Measurements from ENCODE around the gene PNPLA1.

DNA sequence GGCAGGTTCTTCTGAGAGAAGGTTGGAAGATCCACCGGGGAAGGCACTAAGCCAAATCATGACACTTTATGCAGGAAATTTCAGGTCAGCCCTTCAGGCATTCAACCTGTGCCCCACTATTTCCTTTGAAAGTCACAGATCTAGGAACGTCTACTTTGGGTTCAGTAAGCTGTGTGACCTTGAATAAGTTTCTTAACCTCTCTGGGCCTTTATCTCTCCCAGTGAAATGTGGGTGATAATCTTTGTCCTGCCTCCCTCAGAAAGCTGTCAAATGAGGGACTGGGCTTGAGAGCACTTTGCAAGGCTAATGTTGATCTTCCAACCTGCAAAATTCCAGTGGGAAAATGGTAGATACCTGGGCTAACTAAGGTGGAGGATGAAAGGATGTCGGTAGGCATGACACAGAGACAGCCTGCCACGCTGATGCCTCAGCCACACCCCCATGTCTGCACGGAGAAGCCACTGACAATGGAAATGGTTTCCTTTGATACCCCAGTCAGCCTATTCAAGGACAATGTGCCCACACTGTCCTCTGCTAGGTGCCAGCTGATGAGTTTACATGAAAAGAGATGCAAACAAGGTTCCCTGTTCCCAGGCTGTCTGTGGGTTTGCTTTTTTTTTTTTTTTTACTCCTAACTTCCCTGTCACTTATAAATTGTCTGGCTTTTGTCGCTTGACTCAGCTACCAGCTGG, 57.5 kb downstream of the PNPLA1 start:
- no peak for TF ChIP-seq GATA3 (IDR thresholded peaks at IDR 0.05; ENCODE audit: low read depth, low read length)
- TF ChIP-seq GATA2 (IDR thresholded peaks at IDR 0.05; ENCODE audit: low read depth, low read length) = no peak

All from SH-SY5Y (cell line).